GM21423 (cell line): ENCODE results near the gene GLRA2.

Source experiments
- ATAC-seq: cut with Tn5 transposase; IDR thresholded peaks from one replicate; pipeline ENCODE4 v1.9.1; 2021; ENCODE audit warnings: mild to moderate bottlenecking, moderate library complexity; ENCODE audit not compliant: unreplicated experiment

GLRA2 gene

GRCh38 chrX:14697451-14697850, 168.1 kb downstream of the GLRA2 start:
- no peak for ATAC-seq

- ATAC-seq = no peak
Measured at GRCh38 chrX:14698790-14699189, 169.5 kb downstream of the GLRA2 start.

- no peak for ATAC-seq
Measured at GRCh38 chrX:14700982-14701381, 171.6 kb downstream of the GLRA2 start.

- ATAC-seq = no peak
Measured at GRCh38 chrX:14702145-14702544, 172.8 kb downstream of the GLRA2 start.

GRCh38 chrX:14712096-14712495, 182.8 kb downstream of the GLRA2 start:
- no peak for ATAC-seq

GRCh38 chrX:14717949-14718348, 188.6 kb downstream of the GLRA2 start:
- no peak for ATAC-seq

- no peak for ATAC-seq
Measured at GRCh38 chrX:14718403-14718802, 189.1 kb downstream of the GLRA2 start.

GRCh38 chrX:14729058-14729457, 199.7 kb downstream of the GLRA2 start:
- no peak for ATAC-seq

- no peak for ATAC-seq
Measured at GRCh38 chrX:14738643-14739042, 209.3 kb downstream of the GLRA2 start.

- ATAC-seq = no peak
Measured at GRCh38 chrX:14753441-14753840, 224.1 kb downstream of the GLRA2 start.

GRCh38 chrX:14758029-14758491, 228.7 kb downstream of the GLRA2 start:
- ATAC-seq = no peak

- ATAC-seq = no peak
Measured at GRCh38 chrX:14775416-14775815, 246.1 kb downstream of the GLRA2 start.

GRCh38 chrX:14776901-14777300, 247.6 kb downstream of the GLRA2 start:
- ATAC-seq = no peak

GRCh38 chrX:14777525-14777924, 248.2 kb downstream of the GLRA2 start:
- ATAC-seq = no peak

GRCh38 chrX:14779580-14779979, 250.2 kb downstream of the GLRA2 start:
- no peak for ATAC-seq
